ENCODE measurements around the gene TMED4.
A peak's percentile ranks its signal among the peaks of the same experiment; 100 is the strongest.
"Not testable (repeated sequence)": the region's sequence is repeated elsewhere in the genome, so short reads cannot be mapped to it uniquely, and the experiment has no call there.

TMED4 gene

DNA sequence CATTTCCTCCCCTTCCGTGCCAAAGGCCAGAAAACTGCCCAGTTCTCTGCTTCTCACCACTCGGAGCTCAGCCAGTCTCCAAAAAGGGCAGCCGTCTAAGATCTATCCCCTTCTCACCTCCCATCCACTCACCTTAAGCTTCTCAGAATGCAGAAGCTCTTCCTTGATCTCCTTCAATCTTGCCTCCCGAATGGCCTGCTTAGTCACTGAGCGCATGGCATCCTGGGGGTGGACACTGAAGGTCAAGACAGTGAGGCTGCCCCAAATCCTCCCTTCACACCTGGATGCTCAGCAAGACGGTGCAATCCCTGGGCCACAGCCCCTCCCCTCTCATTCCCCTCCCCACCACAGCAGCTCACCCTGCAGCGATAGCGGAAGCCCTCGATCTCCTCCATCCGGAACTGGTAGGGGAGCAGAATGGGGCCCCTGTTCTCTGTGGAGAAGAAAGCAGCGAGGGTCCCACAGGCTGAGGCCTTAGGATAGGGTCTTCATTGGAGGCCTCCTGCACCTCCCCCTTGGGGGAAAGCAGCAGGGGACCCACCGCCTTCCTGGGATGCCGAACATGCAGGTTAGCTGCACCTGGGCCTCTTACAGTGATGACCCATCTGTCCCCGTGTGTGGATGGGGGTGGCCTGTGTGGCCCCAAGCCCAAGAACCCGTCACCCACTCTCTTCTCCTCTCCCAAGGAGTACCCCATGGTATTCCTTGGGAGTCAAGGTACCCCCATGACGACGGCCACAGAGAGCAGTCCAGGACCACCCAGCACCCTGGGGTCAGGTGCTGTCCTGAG, 13.1 kb downstream of the TMED4 start:
- no peak for DNase-seq (ENCODE audit: low read depth, low spot score)

DNA sequence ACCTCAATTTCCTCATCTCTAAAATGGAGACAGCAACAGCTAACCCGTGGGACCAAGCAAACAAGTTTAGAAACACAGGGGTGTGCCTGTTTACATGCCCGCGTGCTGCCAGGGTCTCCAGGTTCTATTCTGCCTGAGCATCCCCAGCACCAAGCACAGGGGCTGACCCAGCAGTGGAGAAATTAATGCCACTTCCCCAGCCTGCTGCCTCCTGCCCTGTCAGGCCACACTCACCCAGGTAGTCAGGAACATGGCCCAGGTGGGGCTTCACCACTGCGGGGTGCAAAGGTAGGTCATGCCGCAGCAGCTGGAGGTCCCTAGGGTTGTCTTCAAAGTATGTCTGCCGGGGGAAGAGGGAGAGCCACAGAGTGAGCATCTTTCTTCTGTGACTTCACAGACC, 14.1 kb downstream of the TMED4 start:
- no peak for DNase-seq (ENCODE audit: low read depth, low spot score)

DNA sequence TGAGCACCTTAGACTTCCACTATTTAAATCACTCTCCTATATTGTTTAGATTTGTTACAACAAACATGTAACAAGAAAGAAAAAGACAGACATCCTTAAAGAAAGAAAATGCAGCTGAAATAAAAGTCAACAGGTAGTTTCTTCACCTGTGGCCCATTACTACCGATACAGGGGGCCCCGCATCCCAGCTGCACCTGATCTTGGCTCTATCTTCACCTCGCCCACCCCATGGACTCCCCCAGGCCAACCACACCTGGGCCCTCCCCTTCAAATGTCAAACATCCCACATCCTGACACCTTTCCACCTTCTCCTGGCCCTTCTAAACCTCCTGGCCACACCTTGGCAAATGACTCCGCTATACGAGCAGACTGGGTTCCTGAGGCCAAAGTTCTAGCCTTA, 15.4 kb downstream of the TMED4 start:
- no peak for DNase-seq (ENCODE audit: low read depth, low spot score)

DNA sequence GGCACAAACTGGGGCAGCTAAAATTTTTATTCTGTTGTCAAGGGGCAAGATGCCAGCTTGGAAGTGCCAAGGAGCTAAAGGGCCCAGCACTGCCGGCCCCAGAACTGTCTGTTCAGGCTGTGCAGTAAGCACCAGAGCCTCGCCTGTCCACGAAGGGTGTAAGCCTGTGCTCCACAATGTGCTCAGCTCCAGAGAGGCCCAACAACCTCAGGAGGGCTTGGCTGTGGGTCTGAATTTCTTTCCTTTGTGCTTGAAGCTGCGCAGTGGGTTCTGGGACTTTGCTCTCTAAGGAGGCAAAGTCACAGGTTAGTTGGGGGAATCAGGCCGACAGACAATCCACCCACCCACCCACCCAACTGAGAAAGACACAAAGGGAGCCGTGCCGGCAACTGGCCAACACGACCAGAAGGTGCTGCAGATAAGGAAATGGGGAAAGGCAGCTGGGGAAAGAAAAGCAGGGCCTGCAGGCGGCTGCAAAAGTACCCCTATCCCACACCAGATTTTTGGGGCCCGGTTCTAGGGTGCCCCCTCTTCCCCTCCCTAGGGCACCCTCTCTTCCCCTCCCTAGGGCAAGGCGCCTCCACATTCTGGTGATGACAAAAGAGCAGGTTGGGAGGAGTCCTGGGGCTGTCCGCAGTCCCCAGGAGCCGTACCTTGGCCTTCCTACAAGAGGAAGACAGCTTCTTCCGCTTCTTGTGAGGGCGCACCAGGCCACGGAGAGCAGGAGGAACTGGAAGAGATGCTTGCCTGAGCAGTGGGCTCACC, 16.1 kb downstream of the TMED4 start:
- no peak for DNase-seq (ENCODE audit: low read depth, low spot score)

DNA sequence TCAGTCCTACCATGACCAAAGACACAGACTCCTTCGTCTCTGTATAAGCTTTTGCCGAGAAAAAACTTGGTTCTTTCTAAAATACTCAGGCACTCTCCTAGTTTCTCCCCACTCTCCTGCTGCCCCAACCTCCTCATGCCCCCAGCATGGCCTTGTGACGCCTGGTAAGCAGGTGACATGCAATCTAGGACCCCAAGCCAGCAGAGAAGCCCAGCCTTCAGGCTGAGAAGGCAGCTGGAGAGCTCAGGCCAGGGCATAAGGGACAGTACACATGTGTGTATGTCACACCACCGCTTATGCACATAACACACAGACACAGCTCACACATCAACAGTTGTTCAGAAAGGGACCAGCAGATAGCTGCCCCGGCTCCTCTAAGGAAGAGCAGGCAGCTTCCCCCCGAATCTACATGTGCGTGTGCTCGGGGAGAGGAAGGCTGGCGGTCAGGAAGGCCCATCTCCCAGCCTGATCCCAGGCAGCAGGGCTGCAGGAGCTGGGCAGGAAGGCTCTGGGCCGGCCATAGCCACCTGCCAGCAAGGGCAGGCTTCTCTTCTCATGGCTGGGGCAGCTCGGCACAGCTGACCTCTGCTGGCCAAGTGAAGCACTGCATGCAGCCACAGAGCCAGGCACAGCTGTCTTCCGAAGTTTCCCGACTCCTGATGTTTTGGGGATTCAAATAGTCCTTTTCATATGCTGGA, 16.8 kb downstream of the TMED4 start:
- peak; percentile 79 for DNase-seq (ENCODE audit: low read depth, low spot score)

DNA sequence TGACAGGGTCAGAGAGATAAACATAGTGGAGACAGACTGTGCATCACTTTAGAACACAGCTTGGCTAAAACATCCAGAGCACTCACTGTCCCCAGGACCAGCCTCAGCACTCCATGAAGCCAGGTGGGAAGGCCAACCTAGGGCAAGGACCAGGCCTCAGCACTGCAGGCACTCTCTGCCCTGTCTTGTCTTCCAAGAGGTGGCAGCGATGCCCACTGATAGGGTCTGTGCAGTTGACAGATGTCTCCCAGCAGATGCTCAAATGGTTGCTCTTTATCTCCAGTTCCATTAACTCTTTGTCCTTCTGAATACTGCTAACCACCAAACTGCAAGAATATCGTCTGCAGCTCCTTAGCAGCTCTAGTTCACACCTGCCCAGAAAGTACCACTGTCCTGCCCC, 17.4 kb downstream of the TMED4 start:
- no peak for DNase-seq (ENCODE audit: low read depth, low spot score)

DNA sequence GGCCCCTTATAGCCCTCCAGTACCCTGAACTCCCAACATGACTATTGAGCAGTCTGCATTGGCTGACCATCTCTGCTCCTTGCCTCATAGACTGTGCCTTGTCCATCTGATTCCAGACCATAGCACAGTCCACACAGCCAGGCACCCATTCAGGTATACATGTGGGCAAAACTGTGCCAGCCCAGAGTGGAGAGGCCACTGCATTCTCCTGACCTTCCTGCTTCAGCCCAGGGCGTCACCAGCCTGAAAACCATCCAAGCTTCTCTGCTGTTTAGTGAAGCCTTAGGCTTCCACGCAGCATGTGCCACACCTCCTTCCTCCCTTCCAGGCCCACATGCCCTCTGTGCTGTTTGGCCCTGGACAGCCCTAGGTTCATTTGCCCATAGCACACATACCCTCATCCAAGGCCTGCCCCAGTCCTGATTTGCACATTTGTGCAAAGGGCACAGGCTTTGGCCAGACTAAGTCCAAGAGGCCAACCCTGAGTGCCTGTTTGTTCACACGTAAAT, 18.8 kb downstream of the TMED4 start:
- DNase-seq (ENCODE audit: low read depth, low spot score), result no peak

DNA sequence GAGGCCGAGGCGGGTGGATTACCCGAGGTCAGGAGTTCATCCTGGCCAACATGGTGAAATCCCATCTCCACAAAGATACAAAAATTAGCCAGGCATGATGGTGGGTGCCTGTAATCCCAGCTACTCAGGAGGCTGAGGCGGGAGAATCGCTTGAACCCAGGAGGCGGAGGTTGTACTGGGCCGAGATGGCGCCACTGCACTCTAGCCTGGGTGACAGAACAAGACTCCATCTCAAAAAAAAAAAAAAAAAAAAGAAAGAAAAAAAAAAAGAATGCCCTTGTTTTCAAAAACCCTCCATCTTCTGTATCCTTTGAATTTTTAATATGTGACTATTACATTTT, 19.4 kb downstream of the TMED4 start:
- DNase-seq (ENCODE audit: low read depth, low spot score), result not testable (repeated sequence)

DNA sequence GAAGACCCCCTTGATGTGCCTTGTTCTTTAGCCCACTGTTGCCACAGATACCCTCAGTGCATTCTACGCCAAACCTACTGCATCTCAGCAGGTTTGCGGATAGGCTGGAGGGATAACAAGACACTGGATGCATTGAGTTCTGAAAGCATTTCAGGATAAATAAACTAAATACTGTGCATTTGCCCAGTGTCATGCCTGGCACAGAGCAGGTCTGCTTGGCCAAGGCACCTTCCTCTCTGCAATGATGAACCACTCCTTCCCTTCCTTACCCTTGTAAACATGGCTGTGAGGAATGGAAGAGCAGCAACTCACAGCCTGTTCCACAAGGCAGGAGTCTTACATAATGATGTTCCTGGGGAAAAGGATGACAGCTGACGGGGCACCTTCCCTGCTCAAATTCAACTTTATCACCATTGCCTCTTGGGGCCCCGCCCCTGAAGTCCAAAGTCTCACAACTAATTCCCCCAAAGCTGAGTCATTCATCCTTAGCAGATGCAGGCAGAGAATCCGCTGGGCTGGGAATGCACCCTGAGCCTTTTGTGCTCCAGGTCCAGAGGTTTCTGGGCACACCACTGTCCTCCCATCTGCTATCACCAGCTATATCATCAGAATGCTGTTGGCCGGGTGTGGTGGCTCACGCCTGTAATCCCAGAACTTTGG, 19.9 kb downstream of the TMED4 start:
- peak; percentile 55 for DNase-seq (ENCODE audit: low read depth, low spot score)

DNA sequence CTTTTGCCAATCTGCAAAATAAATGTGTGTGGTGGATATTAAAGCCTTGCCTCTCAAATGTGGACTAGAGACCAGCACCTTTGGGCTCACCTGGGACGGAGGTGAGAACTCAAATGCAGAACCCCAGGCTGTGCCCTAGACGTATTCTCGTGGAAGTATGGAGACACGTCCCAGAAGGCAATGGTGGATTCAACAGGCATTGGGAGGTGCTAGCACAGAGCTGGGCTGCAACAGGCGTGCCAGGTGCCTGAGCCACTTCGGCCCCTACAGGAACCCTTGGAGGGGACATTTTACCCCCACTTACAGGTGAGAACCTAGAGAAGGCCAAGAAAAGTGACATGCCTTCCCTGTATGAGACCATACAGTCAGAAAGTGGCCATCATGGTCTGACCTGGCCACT, 20.6 kb downstream of the TMED4 start:
- DNase-seq (ENCODE audit: low read depth, low spot score), result no peak

DNA sequence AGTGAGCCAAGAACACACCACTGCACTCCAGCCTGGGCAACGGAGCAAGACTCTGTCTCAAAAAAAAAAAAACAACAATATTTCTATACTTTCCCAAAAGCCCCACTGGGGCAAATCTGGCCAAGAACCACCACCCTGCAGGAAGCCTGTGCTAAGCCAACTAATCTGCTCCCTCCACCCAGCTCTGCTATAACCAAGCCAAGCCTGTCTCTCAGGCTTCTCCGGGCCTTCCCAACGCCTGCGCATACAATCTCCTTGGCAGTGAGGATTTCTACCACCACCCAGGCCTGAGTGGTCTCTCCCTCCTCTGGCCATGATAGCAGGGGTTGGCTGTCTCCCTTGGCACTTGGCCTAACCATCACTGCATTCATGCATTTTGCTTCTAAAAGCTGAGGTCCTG, 22.5 kb downstream of the TMED4 start:
- DNase-seq (ENCODE audit: low read depth, low spot score), result no peak

DNA sequence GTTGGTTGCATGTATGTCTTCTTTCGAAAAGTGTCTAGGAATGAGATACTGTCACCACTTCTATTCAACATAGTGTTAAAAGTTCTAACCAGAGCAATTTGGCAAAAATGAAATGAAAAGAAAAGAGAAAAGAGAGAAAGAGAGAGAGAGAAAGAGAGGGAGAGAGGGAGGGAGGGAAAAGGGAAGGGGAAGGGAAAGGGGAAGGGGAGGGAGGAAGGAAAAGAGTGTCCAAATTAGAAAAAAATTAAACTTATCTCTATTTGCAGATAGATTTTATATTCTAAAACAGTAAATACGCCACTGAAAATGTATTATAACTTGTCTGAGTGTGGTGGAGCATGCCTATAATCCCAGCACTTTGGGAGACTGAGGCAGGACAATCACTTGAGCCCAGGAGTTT, 24.5 kb downstream of the TMED4 start:
- no peak for DNase-seq (ENCODE audit: low read depth, low spot score)

DNA sequence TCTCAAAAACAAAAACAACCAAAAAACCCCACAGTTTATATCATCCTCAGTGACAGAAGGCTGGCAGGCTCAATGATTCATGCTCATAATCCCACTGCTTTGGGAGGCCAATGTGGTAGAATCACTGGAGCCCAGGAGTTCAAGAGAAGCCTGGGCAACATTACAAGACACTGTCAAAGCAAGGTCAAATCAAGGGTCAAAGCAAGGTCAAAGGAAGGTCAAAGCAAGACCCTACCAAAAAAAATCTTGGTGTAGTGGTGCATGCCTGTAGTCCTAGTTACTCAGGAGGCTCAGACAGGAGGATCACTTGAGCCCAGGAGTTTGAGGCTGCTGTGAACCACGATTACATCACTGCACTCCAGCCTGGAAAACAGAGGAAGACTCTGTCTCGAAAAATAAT, 26.7 kb downstream of the TMED4 start:
- no peak for DNase-seq (ENCODE audit: low read depth, low spot score)

DNA sequence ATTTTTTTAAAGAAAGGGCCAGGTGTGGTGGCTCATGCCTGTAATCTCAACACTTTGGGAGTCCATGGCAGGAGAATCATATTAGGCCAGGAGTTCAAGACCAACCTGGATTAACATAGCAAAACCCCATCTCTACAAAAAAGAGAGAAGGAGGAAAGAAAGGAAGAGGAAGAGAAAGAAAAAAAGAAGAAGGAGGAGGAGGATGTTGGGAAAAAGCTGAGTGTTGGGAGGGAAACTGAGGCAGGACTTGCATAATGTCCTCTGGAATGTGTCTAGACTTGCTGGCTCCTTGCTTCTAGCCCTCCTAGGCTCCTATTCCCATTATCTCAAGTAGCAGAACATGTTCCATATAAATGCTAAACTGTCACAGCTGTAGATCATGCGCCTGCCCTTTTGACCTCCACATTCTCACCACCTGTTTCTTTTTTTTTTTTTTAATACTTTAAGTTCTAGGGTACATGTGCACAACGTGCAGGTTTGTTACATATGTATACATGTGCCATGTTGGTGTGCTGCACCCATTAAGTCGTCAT, 29.5 kb downstream of the TMED4 start:
- DNase-seq (ENCODE audit: low read depth, low spot score), result not testable (repeated sequence)

DNA sequence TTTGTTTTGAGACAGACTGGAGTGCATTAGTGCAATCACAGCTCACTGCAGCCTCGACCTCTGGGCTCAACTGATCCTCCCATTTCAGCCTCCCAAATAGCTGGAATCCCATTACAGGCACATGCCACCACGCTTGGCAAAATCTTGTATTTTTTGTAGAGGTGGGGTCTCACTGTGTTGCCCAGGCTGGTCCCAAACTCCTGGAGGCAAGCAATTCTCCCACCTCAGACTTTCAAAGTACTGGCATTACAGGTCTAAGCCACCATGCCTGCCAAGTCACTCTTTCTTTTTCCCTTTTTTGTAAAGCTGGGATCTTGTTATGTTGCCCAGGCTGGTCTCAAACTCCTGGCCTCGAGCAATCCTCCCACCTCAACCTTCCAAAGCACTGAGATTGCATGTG, 32.6 kb downstream of the TMED4 start:
- no peak for DNase-seq (ENCODE audit: low read depth, low spot score)

DNA sequence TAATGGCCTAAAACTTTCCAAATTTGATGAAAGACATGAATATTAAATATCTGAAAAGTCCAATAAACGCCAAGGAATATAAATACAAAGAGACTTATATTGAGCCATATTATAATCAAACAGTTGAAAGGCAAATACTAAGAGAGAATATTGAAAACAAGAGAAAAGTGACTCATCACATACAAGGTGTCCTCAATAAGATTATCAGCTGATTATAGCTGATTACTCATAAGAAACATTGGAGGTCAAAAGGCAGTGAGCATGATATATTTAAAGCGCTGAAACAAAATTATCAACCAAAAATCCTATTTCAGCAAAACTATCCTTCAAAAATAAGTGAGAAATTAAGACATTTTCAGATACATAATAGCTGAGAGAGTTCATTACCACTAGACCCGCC, 33.1 kb downstream of the TMED4 start:
- DNase-seq (ENCODE audit: low read depth, low spot score), result no peak

DNA sequence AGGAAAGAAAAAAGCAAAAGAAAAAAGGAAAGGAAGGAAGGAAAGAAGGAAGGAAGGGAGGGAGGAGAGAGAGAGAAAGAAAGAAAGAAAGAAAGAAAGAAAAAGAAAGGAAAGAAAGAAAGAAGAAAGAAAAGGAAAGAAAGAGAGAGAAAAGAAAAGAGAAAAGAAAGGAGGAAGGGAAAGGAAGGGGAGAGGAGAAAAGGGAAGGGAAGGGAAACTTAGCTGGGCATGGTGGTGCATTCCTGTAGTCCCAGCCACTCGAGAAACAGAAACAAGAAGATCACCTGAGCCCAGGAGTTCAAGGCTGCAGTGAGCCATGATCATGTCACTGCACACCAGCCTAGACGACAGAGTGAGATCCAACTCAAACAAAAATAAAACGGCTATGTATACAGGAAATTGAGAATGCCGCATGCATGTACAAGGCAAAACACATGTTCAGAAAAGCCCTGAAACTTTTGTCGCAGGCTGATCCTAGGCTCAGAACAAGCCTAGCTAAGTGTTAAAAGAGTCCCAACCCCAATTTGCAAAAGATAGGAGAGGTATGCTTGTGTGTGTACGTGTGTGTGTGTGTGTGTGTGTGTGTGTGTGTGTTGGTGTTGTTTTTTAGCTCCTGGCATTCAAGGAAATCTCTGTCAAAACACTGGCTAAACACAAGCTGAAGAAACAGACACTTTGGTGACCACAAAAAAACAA, 34.3 kb downstream of the TMED4 start:
- DNase-seq (ENCODE audit: low read depth, low spot score), result no peak

DNA sequence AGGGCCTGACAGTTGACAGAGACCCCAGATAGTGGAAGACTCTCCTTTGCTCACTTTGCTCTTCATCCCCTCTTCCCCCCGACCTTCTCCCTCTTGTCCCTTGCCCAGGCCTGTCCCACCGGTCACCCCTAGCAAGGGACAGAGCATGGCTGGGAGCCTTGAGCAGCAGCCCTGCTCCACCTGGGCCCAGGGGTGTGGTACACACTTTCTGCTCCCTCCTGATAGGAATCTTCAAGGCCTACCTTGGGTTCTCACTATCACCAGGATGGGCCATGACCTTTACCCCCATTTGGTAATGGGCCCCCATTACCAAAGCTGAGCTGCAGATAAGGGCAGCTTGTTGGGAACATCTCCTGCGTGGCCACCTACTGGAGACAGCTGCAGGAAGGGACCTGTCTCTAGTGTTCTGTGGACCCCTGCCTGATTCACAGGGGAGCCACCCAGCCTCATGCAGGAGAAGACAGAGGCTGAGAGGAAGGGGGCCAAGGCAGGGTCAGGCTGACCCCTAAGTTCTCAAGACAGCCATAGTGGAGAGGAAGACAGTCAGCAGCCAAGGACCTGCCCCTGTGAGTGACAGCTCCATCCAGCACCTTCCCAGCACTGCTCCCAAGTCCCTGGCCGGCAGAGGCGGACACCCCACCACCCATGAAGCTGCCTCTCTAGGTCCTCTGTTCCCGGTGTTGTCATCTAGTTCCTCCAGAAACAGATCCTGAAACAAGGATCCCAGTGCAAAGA, 40.0 kb downstream of the TMED4 start:
- no peak for DNase-seq (ENCODE audit: low read depth, low spot score)

DNA sequence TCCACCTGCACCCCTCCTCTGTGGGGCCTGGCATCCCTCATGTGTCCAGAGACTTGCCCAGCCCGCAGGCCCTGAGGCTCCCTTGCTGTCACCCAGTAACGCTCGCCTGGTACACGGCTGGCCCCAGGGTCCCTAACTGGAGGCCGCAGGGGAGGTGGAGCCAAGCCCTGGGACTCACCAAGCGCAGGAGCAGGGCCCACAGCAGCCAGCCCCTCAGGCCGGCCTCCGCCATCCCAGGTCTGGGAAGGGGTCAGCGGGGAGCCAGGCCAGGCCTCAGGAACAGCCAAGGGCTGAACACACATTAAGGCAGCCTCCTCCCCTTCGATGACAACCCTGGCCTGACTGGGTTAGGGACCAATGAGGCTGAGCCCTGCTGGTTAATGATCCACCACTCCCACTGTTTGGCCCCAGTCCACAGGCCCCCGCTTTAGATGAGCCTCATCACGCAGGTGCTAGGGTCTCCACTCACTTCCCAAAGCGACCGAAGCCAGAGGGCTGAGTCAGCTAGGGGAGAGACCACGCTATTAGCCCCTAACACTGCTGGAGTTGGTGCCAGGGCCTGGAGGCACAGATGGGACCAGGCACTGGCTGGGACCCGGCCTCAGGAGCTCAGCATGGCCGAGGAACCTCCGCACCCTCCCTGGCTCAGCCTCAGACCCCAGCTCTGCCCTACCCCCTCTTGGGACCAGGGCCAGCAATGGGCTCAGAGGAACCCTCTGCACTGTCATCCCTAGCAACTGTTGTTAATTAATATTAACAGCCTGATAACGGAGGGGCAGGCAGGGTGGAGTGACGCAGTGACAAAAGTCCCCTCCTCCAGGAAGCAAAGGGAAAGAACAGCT, 40.8 kb downstream of the TMED4 start, which contains the start of gene NPC1L1:
Gene NPC1L1 (minus strand): TSS at position 303 of the 842 bp plus-strand sequence. CDS start 71 bp downstream, at position 232.
- DNase-seq (ENCODE audit: low read depth, low spot score), result peak; percentile 44
